BJ (cell line): Measurements from ENCODE around the gene PIP4K2A. TPM values are rescaled to one million over a fixed set of nuclear protein-coding genes. Genes with fewer than 3 reads are reported as not detected.

Experiments
- CTCF ChIA-PET: fragments of 350-600 bp; formaldehyde crosslinking; extraction: SDS; loops from one replicate; lab custom pipeline; 2021; ENCODE audit warnings: antibody characterized with exemption, inconsistent platforms; lab: Yijun Ruan, JAX
- POLR2A ChIA-PET: fragments of 300-600 bp; sonication (Branson Sonifier 250); formaldehyde crosslinking; extraction: SDS; loops from one replicate; lab custom pipeline; 2021; ENCODE audit warnings: antibody characterized with exemption; lab: Charles Lee
- DNase-seq: peaks from one replicate; pipeline ENCODE4 v3.0.0-alpha.2; 2011; ENCODE audit warnings: low read depth
- H3K27me3 ChIP-seq: 2 replicates; pipeline ENCODE4 v1.6.0; 2011; ENCODE audit warnings: low read length; ENCODE audit not compliant: control insufficient read depth, insufficient read depth
- H3K36me3 ChIP-seq: 2 replicates; pipeline ENCODE4 v1.5.1; 2011; ENCODE audit warnings: low read length; ENCODE audit not compliant: control insufficient read depth, insufficient read depth
- H3K4me3 ChIP-seq: 2 replicates; pipeline ENCODE4 v1.5.1; 2011; ENCODE audit warnings: low read depth, mild to moderate bottlenecking, control low read depth, low read length
- polyA plus RNA-seq: library from polyadenylated mRNA; depleted of rRNA; stranded (reverse); fragments of >200 nt; gene quantifications from 2 replicates; pipeline ENCODE4 v1.2.3, GENCODE V29; 2011
- TF ChIP-seq, protein P1 (sequence below): IDR thresholded peaks from 2 replicates; pipeline ENCODE4 v1.5.1; 2011; ENCODE audit warnings: low read depth, mild to moderate bottlenecking, control low read depth, inconsistent platforms, low read length, moderate library complexity; ENCODE audit not compliant: insufficient read depth

The PIP4K2A gene
- polyA plus RNA-seq, 1 experiment: 17.3 TPM

DNA sequence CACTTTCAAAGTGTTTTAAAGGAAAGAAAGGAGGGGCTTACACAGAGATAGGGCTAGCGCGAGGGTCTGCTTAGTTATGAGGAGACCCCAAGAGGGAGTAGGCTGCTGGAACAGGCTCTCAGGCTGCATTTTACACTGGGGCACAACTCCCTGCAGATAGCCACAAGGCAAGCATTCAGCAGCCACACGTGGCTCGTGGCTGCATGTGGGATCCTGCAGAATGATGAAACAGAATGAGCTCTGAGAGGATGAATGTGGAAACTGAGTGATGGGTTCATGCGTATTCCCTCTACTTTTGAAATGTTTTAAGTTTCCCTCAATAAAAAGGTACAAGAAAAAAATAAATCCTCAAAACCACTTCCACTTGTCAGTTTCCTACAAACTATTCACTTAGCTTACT is 37.0 kb downstream of the PIP4K2A start:
- ChIA-PET POLR2A (no interaction called here), CTCF (interaction anchor here (0.6 kb wide), 1 partner anchor 56 kb away, joined by 3 read pairs; no protein-coding TSS in a partner anchor)
- TF ChIP-seq, protein P1, sequence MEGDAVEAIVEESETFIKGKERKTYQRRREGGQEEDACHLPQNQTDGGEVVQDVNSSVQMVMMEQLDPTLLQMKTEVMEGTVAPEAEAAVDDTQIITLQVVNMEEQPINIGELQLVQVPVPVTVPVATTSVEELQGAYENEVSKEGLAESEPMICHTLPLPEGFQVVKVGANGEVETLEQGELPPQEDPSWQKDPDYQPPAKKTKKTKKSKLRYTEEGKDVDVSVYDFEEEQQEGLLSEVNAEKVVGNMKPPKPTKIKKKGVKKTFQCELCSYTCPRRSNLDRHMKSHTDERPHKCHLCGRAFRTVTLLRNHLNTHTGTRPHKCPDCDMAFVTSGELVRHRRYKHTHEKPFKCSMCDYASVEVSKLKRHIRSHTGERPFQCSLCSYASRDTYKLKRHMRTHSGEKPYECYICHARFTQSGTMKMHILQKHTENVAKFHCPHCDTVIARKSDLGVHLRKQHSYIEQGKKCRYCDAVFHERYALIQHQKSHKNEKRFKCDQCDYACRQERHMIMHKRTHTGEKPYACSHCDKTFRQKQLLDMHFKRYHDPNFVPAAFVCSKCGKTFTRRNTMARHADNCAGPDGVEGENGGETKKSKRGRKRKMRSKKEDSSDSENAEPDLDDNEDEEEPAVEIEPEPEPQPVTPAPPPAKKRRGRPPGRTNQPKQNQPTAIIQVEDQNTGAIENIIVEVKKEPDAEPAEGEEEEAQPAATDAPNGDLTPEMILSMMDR: no peak
- no peaks in the 10 kb centered on the region for H3K27me3 ChIP-seq
- H3K36me3 ChIP-seq: no peaks in the 10 kb centered on the region; the same call in 1 of the 2 replicates
- no peak for DNase-seq
- H3K4me3 ChIP-seq: no peak overlapping the region

DNA sequence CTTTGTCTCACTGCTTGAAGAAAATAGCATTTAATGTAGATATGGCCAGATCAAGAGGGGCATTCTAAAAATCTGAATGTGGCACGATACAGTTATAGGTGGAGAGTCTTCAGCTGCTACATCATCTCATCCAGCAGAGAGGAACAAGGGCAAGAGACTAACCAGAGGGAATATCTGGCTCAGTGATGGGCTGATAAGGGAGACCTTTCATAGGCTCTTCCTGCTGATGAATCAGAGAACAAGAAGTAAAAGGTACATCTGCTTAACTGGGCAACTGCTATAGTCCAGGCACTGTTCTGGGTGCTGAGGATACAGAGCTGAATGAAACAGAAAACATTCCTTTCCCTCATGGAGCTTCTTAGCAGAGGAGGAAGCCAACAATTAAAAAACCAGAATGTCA is 37.9 kb downstream of the PIP4K2A start:
- H3K4me3 ChIP-seq: no peak overlapping the region
- TF ChIP-seq, protein P1: no peak
- H3K27me3 ChIP-seq: no peaks in the 10 kb centered on the region
- ChIA-PET CTCF (no interaction called here), POLR2A (no interaction called here)
- H3K36me3 ChIP-seq: no peaks in the 10 kb centered on the region; the same call in 1 of the 2 replicates
- DNase-seq: no peak

DNA sequence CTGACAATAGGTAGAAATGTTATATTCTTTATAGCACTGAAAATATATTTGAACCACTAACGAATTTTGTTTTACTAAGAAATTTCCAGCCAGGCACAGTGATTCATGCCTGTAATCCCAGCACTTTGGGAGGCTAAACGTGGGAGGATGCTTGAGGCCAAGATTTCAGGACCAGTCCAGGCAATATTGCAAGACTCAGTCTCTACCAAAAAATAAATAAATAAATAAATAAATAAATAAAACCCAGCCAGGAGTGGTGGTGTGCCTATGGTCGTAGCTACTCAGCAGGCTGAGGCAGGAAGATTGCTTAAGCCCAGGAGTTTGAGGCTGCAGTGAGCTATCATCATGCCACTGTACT is 39.8 kb downstream of the PIP4K2A start:
- CTCF ChIA-PET: no interaction called here
- Histone ChIP-seq H3K36me3 (no peaks in the 10 kb centered on the region; the same call in 1 of the 2 replicates), H3K4me3 (no peak overlapping the region), H3K27me3 (no peaks in the 10 kb centered on the region)
- DNase-seq: no peak
- TF ChIP-seq, protein P1: no peak
- POLR2A ChIA-PET: no interaction called here

DNA sequence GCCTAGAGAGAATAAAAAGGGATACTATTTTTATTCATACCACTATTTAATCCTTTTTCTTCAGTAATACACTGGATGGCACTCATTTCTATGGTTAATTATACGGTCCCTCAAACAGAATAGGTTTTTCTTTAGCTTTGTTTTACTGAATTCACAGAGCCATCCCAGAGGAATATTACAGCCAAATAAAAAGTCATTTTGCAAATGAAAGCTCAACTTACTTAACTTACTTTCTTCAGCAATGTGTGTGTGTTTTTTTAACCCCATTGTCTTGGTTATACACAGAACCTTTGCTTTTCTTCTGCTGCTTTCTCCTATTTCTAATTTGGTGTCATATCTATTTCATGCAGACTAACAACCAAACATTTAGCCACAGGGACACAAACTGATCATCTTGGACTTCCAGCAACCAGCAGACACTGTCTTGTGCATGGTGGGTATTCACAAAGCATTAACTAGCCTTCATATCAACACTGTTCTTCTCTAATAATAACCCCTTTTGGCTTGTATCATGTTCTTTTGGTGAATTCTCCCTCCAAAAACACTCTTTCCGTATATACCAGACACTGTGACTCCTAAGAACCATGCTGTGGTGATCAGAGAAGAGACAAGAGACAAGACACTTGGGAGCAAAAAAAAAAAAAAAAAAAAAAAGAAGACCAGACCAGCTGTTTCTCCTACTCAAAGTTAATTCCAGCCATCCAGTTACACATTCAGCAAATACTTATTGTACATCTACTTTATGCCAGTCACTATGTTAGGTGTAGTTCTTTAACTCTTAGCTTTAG is 40.4 kb downstream of the PIP4K2A start:
- Histone ChIP-seq H3K27me3 (no peaks in the 10 kb centered on the region), H3K36me3 (no peaks in the 10 kb centered on the region; the same call in 1 of the 2 replicates), H3K4me3 (no peak overlapping the region)
- no peak for DNase-seq
- CTCF ChIA-PET: no interaction called here
- TF ChIP-seq, protein P1: no peak
- POLR2A ChIA-PET: no interaction called here

DNA sequence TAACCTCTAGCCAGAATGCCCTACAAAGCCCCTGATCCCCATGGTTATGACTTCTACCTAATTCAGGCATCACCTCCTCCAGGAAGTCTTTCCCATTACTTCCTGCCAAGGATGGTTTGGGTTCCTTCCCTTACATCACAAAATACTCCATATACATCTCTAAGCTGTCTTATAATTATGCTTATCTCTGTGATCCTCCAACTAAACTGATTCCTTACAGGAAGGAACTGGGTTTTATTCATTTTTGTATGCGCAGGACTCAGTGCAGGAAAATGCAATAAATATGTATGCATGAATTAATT is 41.3 kb downstream of the PIP4K2A start:
- CTCF ChIA-PET: no interaction called here

More for the DNA sequence above, 41.3 kb downstream of the PIP4K2A start:
- Histone ChIP-seq H3K36me3 (no peaks in the 10 kb centered on the region; the same call in 1 of the 2 replicates), H3K27me3 (no peaks in the 10 kb centered on the region), H3K4me3 (no peak overlapping the region)
- TF ChIP-seq, protein P1: no peak
- POLR2A ChIA-PET: no interaction called here
- no peak for DNase-seq
